ENCODE data around the gene RGPD6.
"Not testable (repeated sequence)": the region's sequence is repeated elsewhere in the genome, so short reads cannot be mapped to it uniquely, and the experiment has no call there.

Gene RGPD6

GRCh38 chr2:110576763-110577416, at the start of gene RGPD6:
TSS of gene RGPD6 (minus strand) at chr2:110577222. CDS start at chr2:110577024, 198 bp downstream.
- H3K4me3 Mint-ChIP-seq, H3K27me3 Mint-ChIP-seq, H3K4me1 Mint-ChIP-seq, DNase-seq, H3K27ac Mint-ChIP-seq, H3K36me3 Mint-ChIP-seq, H3K9me3 Mint-ChIP-seq: not testable (repeated sequence)
- ATAC-seq (replicated peaks) = peak; percentile 100

GRCh38 chr2:110619326-110619939, 42.4 kb upstream of the RGPD6 start:
- not testable (repeated sequence) for H3K27ac Mint-ChIP-seq; H3K27me3 Mint-ChIP-seq; H3K9me3 Mint-ChIP-seq; ATAC-seq (replicated peaks); H3K36me3 Mint-ChIP-seq; H3K4me1 Mint-ChIP-seq; H3K4me3 Mint-ChIP-seq; DNase-seq

GRCh38 chr2:110613927-110614326, 36.9 kb upstream of the RGPD6 start:
- not testable (repeated sequence) for H3K4me3 Mint-ChIP-seq; H3K27ac Mint-ChIP-seq; H3K4me1 Mint-ChIP-seq; ATAC-seq (replicated peaks); H3K36me3 Mint-ChIP-seq; DNase-seq; H3K27me3 Mint-ChIP-seq; H3K9me3 Mint-ChIP-seq

GRCh38 chr2:110610613-110611250, 33.7 kb upstream of the RGPD6 start:
- H3K27ac Mint-ChIP-seq, DNase-seq, H3K4me3 Mint-ChIP-seq, H3K36me3 Mint-ChIP-seq, H3K27me3 Mint-ChIP-seq, H3K9me3 Mint-ChIP-seq, H3K4me1 Mint-ChIP-seq: not testable (repeated sequence)
- peak; percentile 55 to 71 for ATAC-seq (replicated peaks)

- DNase-seq, H3K36me3 Mint-ChIP-seq, H3K27ac Mint-ChIP-seq, H3K27me3 Mint-ChIP-seq, H3K4me3 Mint-ChIP-seq, H3K4me1 Mint-ChIP-seq, H3K9me3 Mint-ChIP-seq: not testable (repeated sequence)
- ATAC-seq (replicated peaks) = peak; percentile 73 to 81
Observed at GRCh38 chr2:110609843-110610612, 33.0 kb upstream of the RGPD6 start.

- not testable (repeated sequence) for H3K9me3 Mint-ChIP-seq, H3K4me3 Mint-ChIP-seq, H3K4me1 Mint-ChIP-seq, DNase-seq, H3K27me3 Mint-ChIP-seq, H3K36me3 Mint-ChIP-seq, H3K27ac Mint-ChIP-seq
- ATAC-seq (replicated peaks) = peak in 1 of 2 donors; percentile 25
Observed at GRCh38 chr2:110608788-110609502, 31.9 kb upstream of the RGPD6 start.

- ATAC-seq (replicated peaks); H3K36me3 Mint-ChIP-seq; H3K9me3 Mint-ChIP-seq; H3K4me1 Mint-ChIP-seq; DNase-seq; H3K4me3 Mint-ChIP-seq; H3K27me3 Mint-ChIP-seq; H3K27ac Mint-ChIP-seq: not testable (repeated sequence)
Observed at GRCh38 chr2:110605057-110605456, 28.0 kb upstream of the RGPD6 start.

- H3K9me3 Mint-ChIP-seq; H3K4me3 Mint-ChIP-seq; H3K27me3 Mint-ChIP-seq; ATAC-seq (replicated peaks); H3K36me3 Mint-ChIP-seq; H3K27ac Mint-ChIP-seq; H3K4me1 Mint-ChIP-seq; DNase-seq: not testable (repeated sequence)
Observed at GRCh38 chr2:110603917-110604591, 27.0 kb upstream of the RGPD6 start.

- ATAC-seq (replicated peaks); H3K4me1 Mint-ChIP-seq; H3K36me3 Mint-ChIP-seq; DNase-seq; H3K27ac Mint-ChIP-seq; H3K4me3 Mint-ChIP-seq; H3K27me3 Mint-ChIP-seq; H3K9me3 Mint-ChIP-seq: not testable (repeated sequence)
Observed at GRCh38 chr2:110602139-110602538, 25.1 kb upstream of the RGPD6 start.

- not testable (repeated sequence) for H3K27me3 Mint-ChIP-seq; ATAC-seq (replicated peaks); H3K4me3 Mint-ChIP-seq; DNase-seq; H3K27ac Mint-ChIP-seq; H3K4me1 Mint-ChIP-seq; H3K36me3 Mint-ChIP-seq; H3K9me3 Mint-ChIP-seq
Observed at GRCh38 chr2:110591973-110592372, 15.0 kb upstream of the RGPD6 start.

GRCh38 chr2:110589677-110590330, 12.8 kb upstream of the RGPD6 start:
- not testable (repeated sequence) for ATAC-seq (replicated peaks); DNase-seq; H3K27ac Mint-ChIP-seq; H3K36me3 Mint-ChIP-seq; H3K27me3 Mint-ChIP-seq; H3K4me1 Mint-ChIP-seq; H3K9me3 Mint-ChIP-seq; H3K4me3 Mint-ChIP-seq

GRCh38 chr2:110588520-110588919, 11.5 kb upstream of the RGPD6 start:
- not testable (repeated sequence) for H3K4me3 Mint-ChIP-seq; H3K27ac Mint-ChIP-seq; ATAC-seq (replicated peaks); H3K27me3 Mint-ChIP-seq; H3K4me1 Mint-ChIP-seq; H3K9me3 Mint-ChIP-seq; H3K36me3 Mint-ChIP-seq; DNase-seq

GRCh38 chr2:110579216-110579965, 2.4 kb upstream of the RGPD6 start:
- DNase-seq; H3K27ac Mint-ChIP-seq; H3K27me3 Mint-ChIP-seq; H3K36me3 Mint-ChIP-seq; H3K4me3 Mint-ChIP-seq; ATAC-seq (replicated peaks); H3K4me1 Mint-ChIP-seq; H3K9me3 Mint-ChIP-seq: not testable (repeated sequence)

Measured in stimulated activated naive B cell treated with anti-CD40 and anti-IgM and Interleukin-4, amounts not matched to agents 10 μg/mL and 1 μg/mL and 100 μg/mL, for 72 hours (primary cell).